Erythroblast (primary cell): Measurements from ENCODE around the gene DNASE1.

Experiments used
- GATA1 ChIP-seq: IDR thresholded peaks from 2 replicates; pipeline ENCODE4 v1.6.1; 2011; ENCODE audit warnings: low read depth, mild to moderate bottlenecking, control low read depth, low read length, moderate library complexity
- POLR2A ChIP-seq: IDR thresholded peaks from 2 replicates; pipeline ENCODE4 v1.6.1; 2011; ENCODE audit warnings: mild to moderate bottlenecking, low read length

DNA sequence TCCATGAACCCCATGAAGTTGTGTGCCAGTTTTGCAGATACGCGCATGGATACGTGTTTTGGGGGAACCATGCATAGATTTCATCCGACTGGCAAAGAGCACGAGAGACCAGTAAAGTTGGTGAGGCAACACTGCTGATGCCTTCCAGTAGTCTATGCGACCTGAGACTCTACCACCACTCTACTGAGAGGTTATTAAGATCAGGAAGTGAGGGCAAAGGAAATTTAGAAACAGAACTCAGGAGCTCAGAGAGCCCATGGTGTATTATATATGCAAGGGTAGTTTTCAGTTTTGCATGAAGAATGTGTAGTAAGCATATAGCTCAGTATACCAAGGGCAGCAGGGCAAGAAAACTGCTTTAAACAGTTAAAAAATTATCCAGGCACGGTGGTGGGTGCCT lies 47.3 kb upstream of the DNASE1 start:
- TF ChIP-seq POLR2A = no peak
- TF ChIP-seq GATA1 = no peak
